ENCODE data around the gene ZNF286A. TPM values are rescaled to one million over a fixed set of nuclear protein-coding genes. Genes with fewer than 3 reads are reported as not detected.
"Not testable (repeated sequence)": the region's sequence is repeated elsewhere in the genome, so short reads cannot be mapped to it uniquely, and the experiment has no call there.

ZNF286A gene
- total RNA-seq, 1 donor from 2014 or later = 43.6 TPM

- DNase-seq (ENCODE audit: extremely low read depth, low read depth, low spot score) = not testable (repeated sequence)
These were observed 69.4 kb downstream of the ZNF286A start for GRCh38 chr17:15768865-15769533.

Other genes with a start within 250 kb of the ZNF286A start
- gene CDRT4, start 232.1 kb upstream of the ZNF286A start, total RNA-seq = 4.8 TPM in 2 replicates
- 20.2 and 24.2 TPM in 2 replicates for gene TVP23C, start 136.3 kb upstream of the ZNF286A start, total RNA-seq
- gene FBXW10B, start 80.0 kb upstream of the ZNF286A start, total RNA-seq = 1.3 TPM in 1 of 2 replicates, not detected in the other
- 60.3 and 76.9 TPM in 2 replicates for gene TRIM16, start 15.4 kb upstream of the ZNF286A start, total RNA-seq
- not detected in 2 replicates for gene TBC1D26, start 32.5 kb downstream of the ZNF286A start, total RNA-seq
- gene ADORA2B, start 245.4 kb downstream of the ZNF286A start, total RNA-seq = 10.7 and 17.0 TPM in 2 replicates